CD4-positive, alpha-beta T cell treated with Interleukin-21 for 1 hour (primary cell): ENCODE measurements around the gene EIF4A2.
"Not testable (repeated sequence)": the region's sequence is repeated elsewhere in the genome, so short reads cannot be mapped to it uniquely, and the experiment has no call there.

ENCODE experiments used
- DNase-seq: peaks from one replicate; pipeline ENCODE4 v3.0.0-alpha.2; 2020

EIF4A2 gene

DNA sequence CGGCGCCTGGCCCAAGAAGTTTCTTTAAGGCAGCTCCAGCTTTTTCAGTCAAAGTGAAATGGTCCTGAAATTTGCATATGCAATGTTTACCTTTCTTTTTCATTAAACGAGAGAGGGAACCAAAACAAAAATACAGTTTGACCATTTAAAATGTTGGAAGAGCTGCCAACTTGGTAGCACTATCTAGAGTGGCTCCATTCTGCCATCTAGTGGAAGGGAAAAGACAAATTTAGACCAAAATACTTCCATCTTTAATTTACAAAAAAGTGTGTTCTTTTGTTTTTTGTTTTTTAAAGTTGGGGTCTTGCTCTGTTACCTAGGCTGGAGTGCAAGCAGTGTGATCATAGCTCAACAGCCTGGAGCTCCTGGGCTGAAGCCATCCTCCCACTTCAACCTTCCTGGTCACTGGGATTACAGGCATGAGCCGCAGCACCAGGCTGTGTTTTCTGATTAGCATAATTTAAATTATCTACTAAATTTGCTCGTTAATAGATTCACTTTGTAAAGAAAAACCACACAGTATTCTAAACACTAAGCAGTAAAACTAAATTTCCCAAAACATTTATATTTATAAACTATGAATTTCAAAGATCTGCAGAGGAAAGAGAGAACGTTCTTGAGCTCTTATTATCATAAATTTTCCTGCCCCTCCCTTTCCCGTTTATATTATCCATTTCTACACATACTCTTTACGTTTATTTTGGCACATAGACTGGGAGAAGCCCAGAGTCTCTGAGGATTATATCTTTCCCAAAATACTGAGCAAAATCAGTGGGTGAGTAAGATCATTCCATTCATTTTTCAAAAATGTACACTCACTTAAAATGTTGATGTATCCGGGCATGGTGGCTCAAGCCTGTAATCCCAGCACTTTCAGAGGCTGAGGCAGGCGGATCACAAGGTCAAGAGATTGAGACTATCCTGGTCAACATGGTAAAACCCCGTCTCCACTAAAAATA, 38.3 kb downstream of the EIF4A2 start:
- peak; percentile 66 for DNase-seq

DNA sequence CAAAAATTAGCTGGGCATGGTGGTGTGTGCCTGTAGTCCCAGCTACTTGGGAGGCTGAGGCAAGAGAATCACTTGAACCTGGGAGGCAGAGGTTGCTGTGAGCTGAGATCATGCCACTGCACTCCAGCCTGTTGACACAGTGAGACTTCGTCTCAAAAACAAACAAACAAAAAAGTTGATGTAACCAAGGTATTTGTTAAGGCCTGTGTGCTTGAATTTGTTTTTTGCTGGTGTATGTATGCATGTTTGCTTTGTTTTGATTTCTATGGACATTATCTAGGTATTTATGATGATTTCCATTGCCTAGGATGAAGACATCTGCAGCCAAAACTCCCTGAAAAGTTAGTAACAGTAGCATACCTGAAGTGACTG, 39.0 kb downstream of the EIF4A2 start:
- DNase-seq: not testable (repeated sequence)

DNA sequence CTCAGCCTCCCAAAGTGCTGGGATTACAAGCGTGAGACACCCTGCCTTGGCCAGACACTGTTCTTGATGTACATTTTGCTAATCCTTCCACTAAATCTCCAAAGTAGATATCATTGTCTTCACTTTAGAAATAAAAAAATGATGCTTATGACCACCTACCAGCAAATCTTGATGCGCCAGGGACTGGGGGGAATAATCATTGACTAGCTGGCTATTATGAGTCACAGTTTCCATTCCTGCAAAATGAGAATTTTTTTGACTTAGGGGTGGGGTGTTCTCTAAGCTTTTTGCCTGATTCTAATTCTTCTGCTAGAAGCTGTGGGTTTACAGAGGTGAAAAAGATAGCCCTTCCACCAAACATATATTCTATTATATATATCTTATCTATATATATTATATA, 40.0 kb downstream of the EIF4A2 start:
- no peak for DNase-seq

DNA sequence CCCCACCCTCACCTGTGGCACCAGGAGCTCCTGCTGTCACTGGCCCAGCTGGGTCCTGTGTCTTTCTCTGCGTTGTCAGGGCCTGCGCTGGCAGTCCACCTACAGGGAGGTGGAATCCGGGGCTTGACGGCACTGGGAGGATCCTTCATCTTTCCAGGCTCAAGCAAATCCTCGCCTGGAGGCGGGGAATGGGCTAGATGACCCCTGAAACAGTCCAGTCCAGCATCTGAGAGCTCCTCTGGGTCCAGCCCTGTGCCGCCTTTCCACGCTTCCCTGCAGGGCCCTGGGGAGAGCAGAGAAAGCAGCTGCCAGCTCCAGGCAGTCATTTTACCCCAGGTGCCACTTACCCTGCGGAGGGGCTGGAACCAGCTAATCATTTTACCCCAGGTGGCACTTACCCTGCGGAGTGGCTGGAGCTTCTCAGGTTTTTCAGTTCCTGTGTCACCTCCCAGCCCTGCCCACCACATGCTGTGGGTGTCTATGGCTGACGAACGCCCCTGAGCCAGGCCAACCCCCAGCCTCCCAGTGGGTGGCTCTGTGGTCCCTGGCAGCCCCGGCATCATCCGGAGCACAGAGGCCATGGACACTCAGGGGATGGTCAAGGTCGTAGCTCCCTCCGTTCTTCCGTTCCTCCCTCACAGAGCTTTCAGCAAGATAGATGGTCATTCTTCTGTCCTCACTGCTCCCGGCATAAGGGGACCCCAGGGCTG, 41.2 kb downstream of the EIF4A2 start:
- no peak for DNase-seq

DNA sequence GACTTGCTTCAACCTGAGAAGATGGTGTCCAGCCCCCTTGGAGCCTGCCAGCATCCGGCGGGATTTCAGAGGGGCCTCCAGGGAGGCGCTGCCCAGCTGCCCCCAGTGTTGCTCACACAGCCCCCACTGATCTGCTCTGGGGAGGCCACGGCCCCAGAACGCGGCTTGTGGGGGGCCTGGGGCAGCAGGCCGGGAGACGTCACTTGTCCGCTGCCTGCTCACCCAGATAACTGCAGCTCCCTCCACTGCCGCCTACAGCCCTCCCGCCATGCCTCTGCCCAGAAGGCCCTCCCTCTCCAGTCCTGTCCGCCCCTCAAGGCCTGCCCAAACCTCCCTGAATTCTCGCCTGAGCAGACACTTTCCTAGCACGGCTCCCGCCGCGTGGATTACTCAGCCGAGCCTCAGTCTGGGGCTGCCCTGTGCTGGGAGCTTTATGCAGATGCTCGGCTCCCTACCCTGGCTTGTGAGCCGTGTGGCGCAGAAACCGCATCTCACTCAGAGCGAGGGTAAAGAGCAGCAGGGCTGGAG, 42.0 kb downstream of the EIF4A2 start:
- DNase-seq: no peak

DNA sequence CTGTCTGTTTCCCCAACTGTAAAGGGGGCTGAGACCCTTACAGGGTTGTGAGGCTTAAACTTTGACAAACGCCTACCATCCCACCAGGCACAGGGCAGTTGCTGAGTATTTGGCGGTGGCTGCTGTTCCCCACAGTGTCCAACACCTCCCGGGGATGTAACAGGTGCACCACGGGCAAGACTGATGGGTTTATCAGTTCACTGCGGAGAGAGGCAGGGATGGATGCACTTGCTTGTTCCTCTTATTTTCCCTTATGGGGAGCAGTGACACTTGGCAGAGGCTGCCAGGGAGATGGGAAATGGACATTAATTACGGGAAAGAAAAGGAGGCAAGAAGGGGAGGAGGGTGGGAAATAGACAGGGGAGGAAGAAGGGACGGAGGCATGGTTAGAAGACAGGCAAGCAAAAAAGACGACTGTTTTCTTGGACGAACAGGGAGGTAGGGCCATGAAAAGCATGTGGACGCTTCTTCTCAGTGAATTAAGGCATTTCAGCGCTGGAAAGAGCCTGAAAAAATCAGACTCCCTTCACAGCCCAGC, 42.6 kb downstream of the EIF4A2 start:
- no peak for DNase-seq

DNA sequence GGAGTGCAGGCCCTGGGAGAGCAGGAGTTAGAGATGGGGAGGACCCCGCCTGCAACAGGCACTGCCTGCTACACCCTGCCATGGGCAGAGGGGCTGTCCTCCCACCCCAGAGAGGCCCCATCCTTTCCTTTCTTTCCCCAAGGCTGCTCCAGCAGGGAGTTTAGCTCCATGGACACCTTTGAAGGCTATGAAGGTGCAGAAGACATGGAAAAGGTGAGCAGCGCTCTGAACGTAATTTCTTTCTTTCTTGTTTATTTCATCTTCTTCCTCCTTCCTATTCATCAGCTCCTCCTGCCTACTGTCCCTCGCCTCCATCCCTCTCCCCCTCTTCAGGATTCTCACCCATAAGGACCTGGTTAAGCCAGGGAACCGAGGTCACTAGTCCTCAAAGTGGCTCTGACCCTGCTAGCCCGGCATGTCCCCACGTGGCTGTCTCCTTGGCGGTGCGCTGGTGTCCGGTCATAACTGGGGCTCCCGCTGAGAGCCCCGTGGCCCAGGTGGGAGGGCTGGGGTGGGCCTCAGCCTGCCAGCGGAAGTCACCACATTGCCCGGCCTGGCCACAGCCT, 43.1 kb downstream of the EIF4A2 start:
- DNase-seq: peak; percentile 30

DNA sequence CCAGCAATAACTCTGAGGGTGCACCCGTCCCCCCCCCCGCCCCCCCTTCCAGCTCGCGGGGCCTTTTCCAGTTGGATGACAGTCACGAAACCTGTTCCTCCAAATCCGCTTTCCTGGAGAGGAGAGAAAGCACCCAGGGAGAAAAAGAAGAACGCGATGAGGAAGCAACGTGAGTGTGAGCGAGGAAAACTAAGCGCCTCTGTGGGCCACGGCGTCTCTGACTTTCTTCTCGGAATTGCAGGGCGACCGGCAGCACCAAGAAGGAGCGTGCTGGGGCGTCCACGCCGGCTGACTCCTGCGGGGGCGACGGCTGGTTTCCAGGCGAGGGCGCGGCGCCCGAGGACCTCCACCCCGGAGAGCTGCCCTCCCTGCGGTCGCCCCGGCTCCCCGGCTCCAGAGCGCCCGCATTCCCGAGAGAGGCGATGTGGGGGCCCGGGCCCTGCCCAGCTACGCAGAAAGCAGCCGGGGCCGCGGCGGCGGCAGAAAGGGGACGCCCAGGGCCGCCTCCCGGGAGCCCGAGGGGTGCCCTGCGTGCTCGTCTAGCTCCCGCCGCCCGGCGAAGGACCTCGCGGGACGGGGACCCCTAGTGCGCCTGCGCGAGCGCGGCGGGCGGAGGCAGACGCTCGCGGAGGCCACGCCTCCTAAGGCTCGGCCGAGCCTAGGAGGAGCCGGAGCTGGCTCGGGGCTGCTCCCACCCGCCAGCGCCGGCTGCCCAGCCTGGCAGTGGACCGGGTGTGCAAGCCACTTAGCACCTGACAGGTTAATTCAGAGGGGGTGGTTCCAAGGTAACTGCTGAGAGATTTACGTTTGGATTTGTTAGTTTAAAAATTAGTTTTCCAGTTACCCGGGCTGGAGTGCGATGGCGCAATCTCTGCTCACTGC, 43.8 kb downstream of the EIF4A2 start:
- DNase-seq: peak; percentile 90

DNA sequence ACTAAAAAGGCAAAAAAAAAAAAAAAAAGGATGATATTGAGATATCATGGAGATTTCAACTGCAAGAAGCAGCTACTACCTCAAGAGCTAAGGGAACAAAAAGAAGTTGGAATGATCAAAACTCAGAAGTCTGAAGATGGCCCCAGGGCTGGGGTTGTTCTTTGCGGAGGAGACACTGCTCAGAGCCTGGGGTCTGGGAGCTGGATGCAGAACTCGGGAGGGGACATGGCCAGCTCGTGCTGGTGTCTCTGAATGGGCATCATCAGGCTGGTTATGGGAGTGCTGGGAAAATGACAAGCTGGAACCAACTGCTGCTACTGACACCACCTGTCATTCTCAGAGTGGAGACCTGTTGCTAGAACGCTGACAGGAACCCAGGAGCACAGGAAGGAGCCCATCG, 45.0 kb downstream of the EIF4A2 start:
- no peak for DNase-seq

DNA sequence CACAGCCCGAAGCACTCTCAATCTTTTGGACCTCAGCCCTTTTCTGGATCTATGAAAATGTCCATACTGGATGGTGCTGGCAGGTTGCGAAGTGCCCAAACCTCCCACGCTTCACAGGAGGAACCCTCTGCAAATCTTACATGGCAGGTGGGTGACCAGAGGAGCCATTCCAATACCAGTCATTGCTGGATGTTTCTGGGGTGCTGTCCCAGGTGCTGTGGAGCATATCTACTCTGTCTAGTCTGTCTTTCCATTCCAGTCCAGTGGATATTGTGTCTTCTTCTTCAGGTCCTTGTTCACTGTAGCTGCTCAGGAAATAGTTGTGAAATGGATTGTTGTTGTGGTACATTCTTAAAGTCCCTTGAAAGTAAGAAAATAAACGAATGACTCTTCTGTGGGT, 48.4 kb downstream of the EIF4A2 start:
- no peak for DNase-seq

DNA sequence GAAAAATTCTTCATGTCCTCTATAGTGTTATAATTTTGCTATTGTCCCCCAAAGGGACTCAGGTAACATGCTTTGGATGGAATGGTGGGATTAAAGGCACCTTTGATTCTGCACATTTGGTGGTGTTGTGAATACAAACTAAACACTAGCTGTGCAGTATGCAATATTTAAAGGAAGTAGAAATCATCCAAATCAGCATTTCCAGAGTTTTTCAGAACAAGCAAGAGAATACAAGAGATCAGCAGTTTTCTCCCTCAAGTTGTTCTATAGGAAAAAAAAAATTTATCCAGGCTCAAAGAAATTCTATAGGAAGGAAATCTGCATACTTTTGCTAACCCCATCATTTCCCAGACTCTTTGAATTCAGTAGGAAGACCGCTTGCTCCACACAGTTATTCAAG, 48.9 kb downstream of the EIF4A2 start:
- no peak for DNase-seq
